ENCODE measurements around the gene ADAMTSL1.
A peak's percentile ranks its signal among the peaks of the same experiment; 100 is the strongest.

Gene ADAMTSL1, protein sequence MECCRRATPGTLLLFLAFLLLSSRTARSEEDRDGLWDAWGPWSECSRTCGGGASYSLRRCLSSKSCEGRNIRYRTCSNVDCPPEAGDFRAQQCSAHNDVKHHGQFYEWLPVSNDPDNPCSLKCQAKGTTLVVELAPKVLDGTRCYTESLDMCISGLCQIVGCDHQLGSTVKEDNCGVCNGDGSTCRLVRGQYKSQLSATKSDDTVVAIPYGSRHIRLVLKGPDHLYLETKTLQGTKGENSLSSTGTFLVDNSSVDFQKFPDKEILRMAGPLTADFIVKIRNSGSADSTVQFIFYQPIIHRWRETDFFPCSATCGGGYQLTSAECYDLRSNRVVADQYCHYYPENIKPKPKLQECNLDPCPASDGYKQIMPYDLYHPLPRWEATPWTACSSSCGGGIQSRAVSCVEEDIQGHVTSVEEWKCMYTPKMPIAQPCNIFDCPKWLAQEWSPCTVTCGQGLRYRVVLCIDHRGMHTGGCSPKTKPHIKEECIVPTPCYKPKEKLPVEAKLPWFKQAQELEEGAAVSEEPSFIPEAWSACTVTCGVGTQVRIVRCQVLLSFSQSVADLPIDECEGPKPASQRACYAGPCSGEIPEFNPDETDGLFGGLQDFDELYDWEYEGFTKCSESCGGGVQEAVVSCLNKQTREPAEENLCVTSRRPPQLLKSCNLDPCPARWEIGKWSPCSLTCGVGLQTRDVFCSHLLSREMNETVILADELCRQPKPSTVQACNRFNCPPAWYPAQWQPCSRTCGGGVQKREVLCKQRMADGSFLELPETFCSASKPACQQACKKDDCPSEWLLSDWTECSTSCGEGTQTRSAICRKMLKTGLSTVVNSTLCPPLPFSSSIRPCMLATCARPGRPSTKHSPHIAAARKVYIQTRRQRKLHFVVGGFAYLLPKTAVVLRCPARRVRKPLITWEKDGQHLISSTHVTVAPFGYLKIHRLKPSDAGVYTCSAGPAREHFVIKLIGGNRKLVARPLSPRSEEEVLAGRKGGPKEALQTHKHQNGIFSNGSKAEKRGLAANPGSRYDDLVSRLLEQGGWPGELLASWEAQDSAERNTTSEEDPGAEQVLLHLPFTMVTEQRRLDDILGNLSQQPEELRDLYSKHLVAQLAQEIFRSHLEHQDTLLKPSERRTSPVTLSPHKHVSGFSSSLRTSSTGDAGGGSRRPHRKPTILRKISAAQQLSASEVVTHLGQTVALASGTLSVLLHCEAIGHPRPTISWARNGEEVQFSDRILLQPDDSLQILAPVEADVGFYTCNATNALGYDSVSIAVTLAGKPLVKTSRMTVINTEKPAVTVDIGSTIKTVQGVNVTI (N-terminal part only)

DNA sequence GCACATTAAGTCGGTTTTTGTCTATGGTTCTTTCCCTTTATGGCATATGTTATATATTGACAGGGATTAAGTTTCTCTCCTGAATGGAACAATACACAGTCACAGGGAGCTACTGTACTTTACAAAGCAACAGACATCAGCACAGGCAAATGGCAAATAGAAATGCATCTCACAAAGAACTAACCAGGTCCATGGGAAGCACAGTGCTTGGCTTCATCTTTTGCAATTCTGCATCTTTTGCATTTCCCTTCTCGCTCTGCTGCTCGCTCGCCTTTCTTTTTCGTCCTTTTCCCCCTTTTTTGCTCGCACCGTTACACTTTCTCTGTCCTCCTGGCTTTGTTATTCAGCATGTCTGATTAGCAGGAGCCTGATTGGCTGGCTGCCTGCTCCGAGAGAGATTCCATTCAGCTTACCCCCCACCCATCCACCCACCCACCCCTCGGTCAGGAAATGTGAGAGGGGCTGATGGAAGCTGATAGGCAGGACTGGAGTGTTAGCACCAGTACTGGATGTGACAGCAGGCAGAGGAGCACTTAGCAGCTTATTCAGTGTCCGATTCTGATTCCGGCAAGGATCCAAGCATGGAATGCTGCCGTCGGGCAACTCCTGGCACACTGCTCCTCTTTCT is at the start of gene ADAMTSL1:
ADAMTSL1 (plus strand) TSS at position 502 of the 628 bp plus-strand sequence; CDS start at position 582, 80 bp downstream.
- peak; percentile 75 for DNase-seq (ENCODE audit: low read depth)
- Histone ChIP-seq H3K4me3 (ENCODE audit: low read length) (peak within 1 kb of the TSS; percentile 85), H3K27me3 (replicated peaks; ENCODE audit: control insufficient read depth, insufficient read depth, low read length) (no peaks in the 10 kb centered on the region), H3K9ac (ENCODE audit: low read length) (peak within 1 kb of the TSS; percentile 91), H3K36me3 (ENCODE audit: control insufficient read depth, insufficient read depth, low read length, severe bottlenecking) (no peaks in the 10 kb centered on the region), H3K9me3 (ENCODE audit: control insufficient read depth, low read length) (peaks cover 12% of the 10 kb centered on the region), H3K4me1 (ENCODE audit: control insufficient read depth, insufficient read depth, low read length) (peaks cover 49% of the 10 kb centered on the region)

DNA sequence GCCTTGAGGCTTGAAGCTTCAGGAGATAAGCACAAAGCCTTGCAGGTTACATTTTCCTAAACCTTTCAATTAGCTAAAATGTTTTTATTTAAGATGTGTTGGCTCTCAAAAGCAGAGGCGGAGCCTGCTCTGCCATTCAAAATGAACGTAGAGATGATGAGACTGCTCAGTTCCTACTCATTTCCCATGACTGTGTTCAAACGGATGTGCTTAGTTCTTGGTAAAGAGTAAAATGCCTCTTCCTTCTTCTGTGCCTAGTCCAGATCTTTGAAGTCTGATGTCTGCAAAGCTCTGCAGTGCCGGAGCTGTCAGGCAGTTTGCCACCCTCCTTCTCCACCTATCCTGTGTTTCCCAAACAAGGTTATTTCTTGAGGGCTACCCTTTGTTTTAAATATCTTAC is 46.3 kb upstream of the ADAMTSL1 start:
- Histone ChIP-seq H3K4me3 (ENCODE audit: low read length) (no peak overlapping the region), H3K9ac (ENCODE audit: low read length) (no peak overlapping the region)

DNA sequence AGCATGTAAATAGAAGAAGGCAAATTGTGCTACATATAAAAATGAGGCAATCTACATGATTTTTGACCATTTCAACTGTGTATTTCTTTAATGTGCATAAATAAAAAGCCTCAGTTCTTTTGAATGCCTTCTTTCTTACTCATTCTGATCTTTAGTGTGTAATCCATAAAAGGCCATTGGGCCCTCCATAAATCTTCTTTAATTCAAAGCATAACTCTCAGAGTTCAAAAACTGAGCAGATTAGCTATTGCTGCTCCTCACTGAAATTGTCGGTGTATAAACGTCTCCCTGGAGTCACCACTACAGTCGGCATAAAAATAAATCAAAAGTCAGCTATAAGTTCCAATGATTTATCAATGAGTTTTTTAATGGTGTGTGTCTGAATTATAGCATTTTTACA is 45.3 kb upstream of the ADAMTSL1 start:
- Histone ChIP-seq H3K4me1 (ENCODE audit: control insufficient read depth, insufficient read depth, low read length) (peaks cover 30% of the 10 kb centered on the region), H3K4me3 (ENCODE audit: low read length) (peak overlapping the region; percentile 27), H3K9me3 (ENCODE audit: control insufficient read depth, low read length) (no peaks in the 10 kb centered on the region), H3K27me3 (replicated peaks; ENCODE audit: control insufficient read depth, insufficient read depth, low read length) (no peaks in the 10 kb centered on the region), H3K36me3 (ENCODE audit: control insufficient read depth, insufficient read depth, low read length, severe bottlenecking) (no peaks in the 10 kb centered on the region), H3K9ac (ENCODE audit: low read length) (no peak overlapping the region)
- DNase-seq (ENCODE audit: low read depth) = no peak

More for the DNA sequence above, 46.3 kb upstream of the ADAMTSL1 start:
- no peaks in the 10 kb centered on the region for H3K27me3 ChIP-seq (replicated peaks; ENCODE audit: control insufficient read depth, insufficient read depth, low read length)
- peaks cover 33% of the 10 kb centered on the region for H3K4me1 ChIP-seq (ENCODE audit: control insufficient read depth, insufficient read depth, low read length)
- H3K9me3 ChIP-seq (ENCODE audit: control insufficient read depth, low read length) = no peaks in the 10 kb centered on the region
- H3K36me3 ChIP-seq (ENCODE audit: control insufficient read depth, insufficient read depth, low read length, severe bottlenecking) = no peaks in the 10 kb centered on the region
- DNase-seq (ENCODE audit: low read depth) = no peak

DNA sequence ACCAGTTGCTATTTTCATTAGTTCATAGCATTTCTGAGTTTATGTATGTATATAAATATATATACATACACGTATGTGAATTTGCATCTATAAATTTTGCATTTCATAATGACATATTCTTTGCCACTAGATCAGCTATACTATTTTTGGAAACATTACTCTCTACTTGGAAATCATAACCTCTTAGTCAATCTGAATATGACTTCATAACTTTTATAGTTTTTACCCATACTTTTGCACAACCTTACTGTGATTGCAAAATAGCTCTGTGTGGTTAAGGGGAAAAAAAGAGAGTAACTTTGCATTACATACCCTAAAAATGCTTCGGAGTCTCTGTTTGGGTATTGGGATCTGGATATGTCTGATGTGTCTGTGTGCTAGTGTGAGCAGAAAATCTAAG is 44.9 kb upstream of the ADAMTSL1 start:
- DNase-seq (ENCODE audit: low read depth) = peak; percentile 90
- no peaks in the 10 kb centered on the region for H3K9me3 ChIP-seq (ENCODE audit: control insufficient read depth, low read length)

DNA sequence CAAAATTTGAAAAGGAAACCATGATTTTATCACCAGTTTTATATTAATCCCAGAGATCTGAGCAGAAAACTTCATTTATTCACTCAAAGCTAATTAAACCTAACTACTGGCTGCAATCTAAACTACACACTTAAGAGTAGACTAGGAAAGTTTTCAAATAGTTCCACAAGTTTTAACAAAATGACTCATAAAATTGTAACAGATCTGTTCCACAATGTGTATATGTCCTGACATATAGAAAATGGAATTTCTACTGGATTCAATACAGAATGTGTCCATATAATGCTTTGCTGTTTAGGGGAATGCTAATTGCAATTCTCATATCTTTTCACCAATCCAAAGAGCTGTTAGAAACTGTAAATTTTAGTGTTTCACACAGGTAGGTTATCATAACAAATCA is 40.3 kb upstream of the ADAMTSL1 start:
- no peaks in the 10 kb centered on the region for H3K27me3 ChIP-seq (replicated peaks; ENCODE audit: control insufficient read depth, insufficient read depth, low read length)

More for the DNA sequence above, 44.9 kb upstream of the ADAMTSL1 start:
- H3K36me3 ChIP-seq (ENCODE audit: control insufficient read depth, insufficient read depth, low read length, severe bottlenecking) = no peaks in the 10 kb centered on the region
- peaks cover 26% of the 10 kb centered on the region for H3K4me1 ChIP-seq (ENCODE audit: control insufficient read depth, insufficient read depth, low read length)
- H3K4me3 ChIP-seq (ENCODE audit: low read length) = peak overlapping the region; percentile 27
- no peak overlapping the region for H3K9ac ChIP-seq (ENCODE audit: low read length)
- H3K27me3 ChIP-seq (replicated peaks; ENCODE audit: control insufficient read depth, insufficient read depth, low read length) = no peaks in the 10 kb centered on the region

DNA sequence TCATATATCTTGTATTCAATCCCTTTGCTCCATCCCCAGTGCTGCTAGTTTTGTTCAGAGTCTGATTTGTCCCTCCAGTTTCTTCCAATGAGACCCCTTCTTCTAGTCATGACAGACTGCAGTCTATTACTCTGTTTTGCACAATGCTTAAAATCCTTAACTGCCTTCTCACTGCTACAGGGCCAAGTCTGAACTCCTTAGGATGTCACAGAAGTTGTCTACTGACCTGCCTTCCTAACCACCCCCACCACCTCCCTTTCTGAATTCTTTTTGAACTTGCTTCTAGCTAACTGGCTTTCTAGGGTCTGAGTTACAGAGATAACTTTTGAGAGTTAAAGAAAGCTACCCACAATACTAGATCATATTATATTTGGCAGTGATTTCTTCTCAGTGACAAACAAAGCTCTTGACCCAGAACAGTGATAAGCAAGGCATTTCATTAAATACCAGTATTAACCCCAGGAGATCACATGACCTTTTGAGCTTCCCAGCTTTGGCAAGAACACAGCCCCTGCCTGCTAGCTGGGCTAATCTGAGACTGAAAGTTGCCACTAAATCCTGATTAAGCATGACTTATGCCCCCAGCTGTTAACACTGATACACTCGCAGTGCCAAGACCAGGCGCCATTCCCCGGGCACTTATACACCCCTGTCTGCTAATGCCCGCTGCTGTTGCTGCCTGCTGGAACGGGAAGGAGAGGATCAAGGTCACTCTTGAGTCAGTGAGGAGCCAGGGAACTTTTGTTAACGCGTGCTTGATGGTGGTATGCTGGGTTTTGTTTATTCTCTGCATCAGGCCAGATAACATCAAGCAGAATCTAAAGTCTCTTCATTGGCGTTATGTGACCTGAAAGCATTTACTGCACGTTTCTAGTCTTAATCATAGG is 36.4 kb upstream of the ADAMTSL1 start:
- Histone ChIP-seq H3K36me3 (ENCODE audit: control insufficient read depth, insufficient read depth, low read length, severe bottlenecking) (no peaks in the 10 kb centered on the region), H3K9me3 (ENCODE audit: control insufficient read depth, low read length) (no peaks in the 10 kb centered on the region), H3K4me1 (ENCODE audit: control insufficient read depth, insufficient read depth, low read length) (peaks cover 38% of the 10 kb centered on the region), H3K9ac (ENCODE audit: low read length) (peak overlapping the region; percentile 85), H3K4me3 (ENCODE audit: low read length) (peak overlapping the region; percentile 80), H3K27me3 (replicated peaks; ENCODE audit: control insufficient read depth, insufficient read depth, low read length) (no peaks in the 10 kb centered on the region)
- peak; percentile 63 for DNase-seq (ENCODE audit: low read depth)

More for the DNA sequence above, 40.3 kb upstream of the ADAMTSL1 start:
- peaks cover 30% of the 10 kb centered on the region for H3K4me1 ChIP-seq (ENCODE audit: control insufficient read depth, insufficient read depth, low read length)
- no peak overlapping the region for H3K4me3 ChIP-seq (ENCODE audit: low read length)
- no peaks in the 10 kb centered on the region for H3K36me3 ChIP-seq (ENCODE audit: control insufficient read depth, insufficient read depth, low read length, severe bottlenecking)
- H3K9ac ChIP-seq (ENCODE audit: low read length) = no peak overlapping the region
- no peak for DNase-seq (ENCODE audit: low read depth)
- H3K9me3 ChIP-seq (ENCODE audit: control insufficient read depth, low read length) = no peaks in the 10 kb centered on the region

DNA sequence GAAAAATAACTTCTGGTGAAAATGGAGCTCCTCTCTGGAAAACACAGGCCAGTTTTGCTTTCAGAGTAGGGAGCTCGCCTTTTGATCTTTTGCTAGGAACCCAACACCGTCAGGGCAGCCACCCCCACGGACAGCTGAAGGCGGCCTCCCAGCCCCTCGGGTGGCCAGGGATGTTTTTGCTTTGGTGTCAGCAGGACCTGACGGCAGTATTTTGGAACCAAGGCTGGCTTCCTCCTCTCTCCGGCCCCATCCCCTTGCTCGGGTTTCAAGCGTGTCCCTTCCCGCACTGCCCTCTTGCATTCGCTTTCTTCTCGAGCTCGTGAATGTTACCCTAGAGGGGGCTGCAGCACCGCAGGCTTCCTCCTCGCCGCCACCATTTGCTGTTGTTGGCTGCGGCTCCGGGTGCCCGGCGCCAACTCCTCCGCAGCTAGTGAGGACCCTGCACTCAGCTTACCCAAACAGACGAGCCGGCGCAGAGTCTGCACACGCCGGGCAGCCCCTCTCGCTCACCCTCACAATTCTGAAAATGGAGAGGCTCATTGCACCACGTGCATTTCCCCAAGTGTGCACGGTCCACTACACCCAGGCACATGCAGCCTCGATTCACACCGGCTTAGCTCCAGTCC is 35.5 kb upstream of the ADAMTSL1 start:
- no peaks in the 10 kb centered on the region for H3K36me3 ChIP-seq (ENCODE audit: control insufficient read depth, insufficient read depth, low read length, severe bottlenecking)
- peak; percentile 80 for DNase-seq (ENCODE audit: low read depth)
- H3K9ac ChIP-seq (ENCODE audit: low read length) = peak overlapping the region; percentile 85
- peak overlapping the region; percentile 80 for H3K4me3 ChIP-seq (ENCODE audit: low read length)
- no peaks in the 10 kb centered on the region for H3K27me3 ChIP-seq (replicated peaks; ENCODE audit: control insufficient read depth, insufficient read depth, low read length)
- H3K9me3 ChIP-seq (ENCODE audit: control insufficient read depth, low read length) = no peaks in the 10 kb centered on the region
- H3K4me1 ChIP-seq (ENCODE audit: control insufficient read depth, insufficient read depth, low read length) = peaks cover 41% of the 10 kb centered on the region

DNA sequence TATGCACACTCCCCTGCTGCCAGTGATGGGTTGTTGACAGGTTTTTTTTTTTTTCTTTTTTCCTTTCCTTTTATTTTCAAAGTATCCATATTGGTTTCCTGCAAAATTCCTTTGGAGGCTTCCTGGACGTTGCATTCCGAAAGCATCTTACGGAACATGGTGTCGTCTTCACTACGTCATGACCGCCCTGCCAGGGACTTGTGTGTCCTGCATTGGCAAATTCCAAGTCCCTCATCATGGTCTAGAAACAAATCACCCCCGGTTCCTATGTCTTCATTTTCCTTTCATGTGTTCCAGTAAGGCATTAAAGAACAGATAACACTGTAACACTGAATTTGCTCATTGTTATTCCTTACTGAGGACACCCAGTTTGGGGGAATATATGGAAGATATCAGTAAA is 35.0 kb upstream of the ADAMTSL1 start:
- peak overlapping the region; percentile 80 for H3K4me3 ChIP-seq (ENCODE audit: low read length)

DNA sequence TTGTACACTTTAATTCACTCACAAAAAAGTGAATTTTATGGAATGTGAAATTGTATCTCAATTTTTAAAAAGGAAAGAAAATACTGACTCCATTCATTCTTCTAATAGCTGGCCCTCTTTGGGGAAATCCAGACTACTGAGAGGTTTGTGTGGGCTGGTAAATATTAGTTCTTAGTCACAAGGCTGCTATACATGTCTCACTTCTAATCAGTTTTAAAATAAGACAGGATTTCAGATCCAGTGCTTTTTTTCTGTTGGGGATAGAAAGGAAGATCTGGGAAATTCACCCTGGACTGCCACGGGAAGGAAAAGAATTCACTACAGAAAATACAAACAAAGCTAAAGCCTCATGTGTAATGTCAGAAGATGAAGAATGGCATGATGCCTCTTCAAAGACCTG is 32.7 kb upstream of the ADAMTSL1 start:
- no peaks in the 10 kb centered on the region for H3K9me3 ChIP-seq (ENCODE audit: control insufficient read depth, low read length)
- DNase-seq (ENCODE audit: low read depth) = peak; percentile 46
- H3K36me3 ChIP-seq (ENCODE audit: control insufficient read depth, insufficient read depth, low read length, severe bottlenecking) = no peaks in the 10 kb centered on the region
- peak overlapping the region; percentile 26 for H3K9ac ChIP-seq (ENCODE audit: low read length)
- no peak overlapping the region for H3K4me3 ChIP-seq (ENCODE audit: low read length)
- H3K4me1 ChIP-seq (ENCODE audit: control insufficient read depth, insufficient read depth, low read length) = peaks cover 41% of the 10 kb centered on the region
- no peaks in the 10 kb centered on the region for H3K27me3 ChIP-seq (replicated peaks; ENCODE audit: control insufficient read depth, insufficient read depth, low read length)

More for the DNA sequence above, 35.0 kb upstream of the ADAMTSL1 start:
- H3K9me3 ChIP-seq (ENCODE audit: control insufficient read depth, low read length) = no peaks in the 10 kb centered on the region
- peaks cover 41% of the 10 kb centered on the region for H3K4me1 ChIP-seq (ENCODE audit: control insufficient read depth, insufficient read depth, low read length)
- DNase-seq (ENCODE audit: low read depth) = no peak
- peak overlapping the region; percentile 85 for H3K9ac ChIP-seq (ENCODE audit: low read length)
- no peaks in the 10 kb centered on the region for H3K27me3 ChIP-seq (replicated peaks; ENCODE audit: control insufficient read depth, insufficient read depth, low read length)
- H3K36me3 ChIP-seq (ENCODE audit: control insufficient read depth, insufficient read depth, low read length, severe bottlenecking) = no peaks in the 10 kb centered on the region
